Liver (tissue), 10 donors: ENCODE data around the gene EVI5. TPM values are rescaled to one million over a fixed set of nuclear protein-coding genes. Genes with fewer than 3 reads are reported as not detected.

ENCODE experiments used
- DNase-seq: peaks from one replicate; pipeline ENCODE4 v3.0.0-alpha.2; 2017; ENCODE audit warnings: low spot score
- H3K27ac ChIP-seq, 2 donors: one replicate each; pipeline ENCODE4 v1.7.0; 2013; ENCODE audit warnings: inconsistent platforms in 2 of 2, low read length in 2 of 2, control low read depth in 1 of 2, low read depth in 1 of 2, mild to moderate bottlenecking in 1 of 2
- H3K27me3 ChIP-seq, 4 donors: one replicate each; pipeline versions ENCODE4 v1.6.1 to v1.7.0; 2013; ENCODE audit warnings: low read length in 3 of 4, inconsistent platforms in 1 of 4, mild to moderate bottlenecking in 1 of 4, moderate library complexity in 1 of 4; ENCODE audit not compliant: control insufficient read depth in 4 of 4, insufficient read depth in 4 of 4
- H3K36me3 ChIP-seq, 4 donors: one replicate each; pipeline versions ENCODE4 v1.6.1 to v1.7.0; 2013; ENCODE audit warnings: low read length in 3 of 4, mild to moderate bottlenecking in 3 of 4, low read depth in 1 of 4, moderate library complexity in 1 of 4; ENCODE audit not compliant: control insufficient read depth in 4 of 4, insufficient read depth in 3 of 4
- H3K4me1 ChIP-seq, 4 donors: one replicate each; pipeline versions ENCODE4 v1.6.1 to v1.7.0; 2013; ENCODE audit warnings: low read length in 3 of 4, mild to moderate bottlenecking in 3 of 4, moderate library complexity in 1 of 4; ENCODE audit not compliant: control insufficient read depth in 4 of 4, insufficient read depth in 4 of 4
- H3K4me3 ChIP-seq, 3 donors: one replicate each; pipeline versions ENCODE4 v1.6.1 to v1.7.0; 2013; ENCODE audit warnings: low read length in 3 of 3, control low read depth in 1 of 3, low read depth in 1 of 3, mild to moderate bottlenecking in 1 of 3
- H3K9ac ChIP-seq, 2 donors: one replicate each; pipeline ENCODE4 v1.7.0; 2013; ENCODE audit warnings: low read length in 2 of 2, mild to moderate bottlenecking in 2 of 2, moderate library complexity in 2 of 2, control low read depth in 1 of 2, low read depth in 1 of 2
- H3K9me3 ChIP-seq, 4 donors: one replicate each; pipeline versions ENCODE4 v1.6.1 to v1.7.0; 2013; ENCODE audit warnings: low read length in 3 of 4; ENCODE audit not compliant: control insufficient read depth in 4 of 4
- ATF3 ChIP-seq: IDR thresholded peaks from 2 replicates; pipeline ENCODE4 v1.6.1; 2016; ENCODE audit warnings: antibody characterized with exemption
- EGR1 ChIP-seq, 2 donors: IDR thresholded peaks; 2 replicates each; pipeline ENCODE4 v1.6.1; 2016 to 2018; ENCODE audit warnings: antibody characterized with exemption in 2 of 2, low read depth in 2 of 2
- FOXA1 ChIP-seq: IDR thresholded peaks from 2 replicates; pipeline ENCODE4 v1.6.1; 2016; ENCODE audit warnings: antibody characterized with exemption
- FOXA2 ChIP-seq: IDR thresholded peaks from 2 replicates; pipeline ENCODE4 v1.6.1; 2016; ENCODE audit warnings: antibody characterized with exemption
- GABPA ChIP-seq, 2 donors: IDR thresholded peaks in 1 of 2; conservative IDR thresholded peaks in 1 of 2; 2 replicates each; pipeline ENCODE4 v1.6.1; 2016; ENCODE audit warnings: antibody characterized with exemption in 2 of 2, mild to moderate bottlenecking in 1 of 2, moderate library complexity in 1 of 2
- HNF4A ChIP-seq, 2 donors: conservative IDR thresholded peaks; 2 replicates each; pipeline ENCODE4 v1.6.1; 2016; ENCODE audit warnings: antibody characterized with exemption in 2 of 2, mild to moderate bottlenecking in 2 of 2
- HNF4G ChIP-seq: IDR thresholded peaks from 2 replicates; pipeline ENCODE4 v1.6.1; 2016; ENCODE audit warnings: antibody characterized with exemption
- JUND ChIP-seq, 2 donors: IDR thresholded peaks; 2 replicates each; pipeline ENCODE4 v1.6.1; 2016; ENCODE audit warnings: antibody characterized with exemption in 2 of 2
- NR2F2 ChIP-seq: IDR thresholded peaks from 2 replicates; pipeline ENCODE4 v1.6.1; 2016; ENCODE audit warnings: antibody characterized with exemption
- RAD21 ChIP-seq, 2 donors: IDR thresholded peaks; 2 replicates each; pipeline ENCODE4 v1.6.1; 2016; ENCODE audit warnings: antibody characterized with exemption in 2 of 2, mild to moderate bottlenecking in 2 of 2
- REST ChIP-seq: IDR thresholded peaks from 2 replicates; pipeline ENCODE4 v1.6.1; 2016; ENCODE audit warnings: antibody characterized with exemption, mild to moderate bottlenecking
- RXRA ChIP-seq, 2 donors: IDR thresholded peaks; 2 replicates each; pipeline ENCODE4 v1.6.1; 2017 to 2018; ENCODE audit warnings: antibody characterized with exemption in 2 of 2, mild to moderate bottlenecking in 1 of 2
- SP1 ChIP-seq: IDR thresholded peaks from 2 replicates; pipeline ENCODE4 v1.6.1; 2018; ENCODE audit warnings: antibody characterized with exemption, mild to moderate bottlenecking
- TAF1 ChIP-seq: conservative IDR thresholded peaks from 2 replicates; pipeline ENCODE4 v1.6.1; 2016; ENCODE audit warnings: antibody characterized with exemption, mild to moderate bottlenecking
- YY1 ChIP-seq: IDR thresholded peaks from 2 replicates; pipeline ENCODE4 v1.6.1; 2016; ENCODE audit warnings: antibody characterized with exemption, mild to moderate bottlenecking
- ZBTB33 ChIP-seq: IDR thresholded peaks from 2 replicates; pipeline ENCODE4 v1.6.1; 2016; ENCODE audit warnings: antibody characterized with exemption
- WGBS: extraction: QIAGEN DNeasy Blood & Tissue Kit; methylation state at CpG from one replicate; pipeline ENCODE4 v1.1.7; 2013; 5-methylcytosine and 5-hydroxymethylcytosine counted together
- polyA plus RNA-seq, 2 donors: library from polyadenylated mRNA; stranded (reverse) in 1 of 2; unstranded in 1 of 2; fragments of 200-250 nt in 1 of 2; fragments of >200 nt in 1 of 2; fragmentation: Nextera tagmentation in 1 of 2; extraction: Ambion mirVana in 1 of 2; gene quantifications; one replicate each; pipeline versions ENCODE4 v1.2.1 to v1.2.3, GENCODE V29; 2013 to 2015
- small RNA-seq: library from RNA; depleted of rRNA; stranded (forward); fragments of <200 nt; gene quantifications from one replicate; pipeline ENCODE3, GENCODE V24; 2014
- total RNA-seq, 2 donors: library from RNA; depleted of rRNA; stranded (reverse); fragments of >200 nt; gene quantifications; one replicate each; pipeline ENCODE4 v1.2.3, GENCODE V29; 2014
- TF ChIP-seq, protein P1 (sequence below): fragments of 150-350 bp; IDR thresholded peaks from 2 replicates; pipeline ENCODE4 v1.5.1; 2017; ENCODE audit warnings: improper control_type of control experiment, low read depth, low read length; ENCODE audit not compliant: missing input control
- TF ChIP-seq, protein P2 (sequence below): IDR thresholded peaks from 2 replicates; pipeline ENCODE4 v1.6.1; 2016; ENCODE audit warnings: antibody characterized with exemption
- donor health status: healthy.
- donor health status: healthy.
- donor health status: healthy.
- donor health status: healthy.
- donor health status: healthy.

EVI5 gene
- total and polyA plus RNA-seq, 4 donors, result 4.0 to 35.9 (median 19.1) TPM

DNA sequence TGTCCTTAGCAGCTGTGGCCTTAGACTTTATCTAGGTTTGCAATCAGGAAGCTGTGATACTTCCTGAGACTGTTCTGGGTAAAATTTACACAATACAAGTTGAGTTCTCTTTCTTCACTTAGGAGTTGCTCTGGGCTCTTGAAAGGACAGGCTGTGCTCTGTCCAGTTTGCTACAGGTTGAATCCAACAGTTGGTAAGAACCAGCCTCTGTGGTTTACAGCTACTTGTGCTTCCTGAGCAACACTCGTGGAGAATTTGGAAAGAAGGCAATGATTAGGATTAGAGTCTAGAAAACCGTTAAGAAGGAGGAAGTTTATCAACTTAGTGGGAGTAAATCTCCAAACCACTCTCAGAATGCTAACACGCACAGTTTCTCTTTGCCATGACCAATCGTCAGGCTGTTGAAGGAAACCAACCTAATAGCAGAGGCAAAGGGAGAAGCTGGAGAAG, 325.0 kb downstream of the EVI5 start:
- no peaks in the 10 kb centered on the region for H3K27me3 ChIP-seq
- no peaks in the 10 kb centered on the region for H3K9me3 ChIP-seq
- H3K27ac ChIP-seq, result peak overlapping the region in 1 of 2 donors; percentile 18
- WGBS, result 64% methylated on average over 4 of the region's 4 CpGs
- no peaks in the 10 kb centered on the region for H3K36me3 ChIP-seq
- DNase-seq, result no peak
- TF ChIP-seq, protein P1, sequence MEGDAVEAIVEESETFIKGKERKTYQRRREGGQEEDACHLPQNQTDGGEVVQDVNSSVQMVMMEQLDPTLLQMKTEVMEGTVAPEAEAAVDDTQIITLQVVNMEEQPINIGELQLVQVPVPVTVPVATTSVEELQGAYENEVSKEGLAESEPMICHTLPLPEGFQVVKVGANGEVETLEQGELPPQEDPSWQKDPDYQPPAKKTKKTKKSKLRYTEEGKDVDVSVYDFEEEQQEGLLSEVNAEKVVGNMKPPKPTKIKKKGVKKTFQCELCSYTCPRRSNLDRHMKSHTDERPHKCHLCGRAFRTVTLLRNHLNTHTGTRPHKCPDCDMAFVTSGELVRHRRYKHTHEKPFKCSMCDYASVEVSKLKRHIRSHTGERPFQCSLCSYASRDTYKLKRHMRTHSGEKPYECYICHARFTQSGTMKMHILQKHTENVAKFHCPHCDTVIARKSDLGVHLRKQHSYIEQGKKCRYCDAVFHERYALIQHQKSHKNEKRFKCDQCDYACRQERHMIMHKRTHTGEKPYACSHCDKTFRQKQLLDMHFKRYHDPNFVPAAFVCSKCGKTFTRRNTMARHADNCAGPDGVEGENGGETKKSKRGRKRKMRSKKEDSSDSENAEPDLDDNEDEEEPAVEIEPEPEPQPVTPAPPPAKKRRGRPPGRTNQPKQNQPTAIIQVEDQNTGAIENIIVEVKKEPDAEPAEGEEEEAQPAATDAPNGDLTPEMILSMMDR, result no peak
- no peak for TF ChIP-seq SP1
- no peak for TF ChIP-seq REST
- TF ChIP-seq FOXA2, result no peak
- no peak for TF ChIP-seq HNF4A (conservative IDR thresholded peaks at IDR 0.05)
- TF ChIP-seq RAD21 (IDR thresholded peaks at IDR 0.05), result no peak
- no peak for TF ChIP-seq RXRA (IDR thresholded peaks at IDR 0.05)
- no peak for TF ChIP-seq FOXA1
- no peak for TF ChIP-seq ZBTB33
- no peak for TF ChIP-seq EGR1 (IDR thresholded peaks at IDR 0.05; ENCODE audit: low read depth in 2 of 2)
- no peak for TF ChIP-seq YY1
- TF ChIP-seq, protein P2, sequence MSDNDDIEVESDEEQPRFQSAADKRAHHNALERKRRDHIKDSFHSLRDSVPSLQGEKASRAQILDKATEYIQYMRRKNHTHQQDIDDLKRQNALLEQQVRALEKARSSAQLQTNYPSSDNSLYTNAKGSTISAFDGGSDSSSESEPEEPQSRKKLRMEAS, result no peak
- TF ChIP-seq GABPA (IDR thresholded peaks at IDR 0.05 in 1 of 2, conservative IDR thresholded peaks at IDR 0.05 in 1 of 2), result no peak
- no peak for TF ChIP-seq TAF1
- TF ChIP-seq NR2F2, result no peak
- TF ChIP-seq ATF3, result no peak
- TF ChIP-seq HNF4G, result no peak
- no peak for TF ChIP-seq JUND (IDR thresholded peaks at IDR 0.05)
- no peak overlapping the region for H3K4me3 ChIP-seq
- H3K4me1 ChIP-seq, result no peaks in the 10 kb centered on the region
- no peak overlapping the region for H3K9ac ChIP-seq

Small RNA genes within 50 kb of the gene (small RNA-seq; reads per million reads assigned to genes)
- gene AC104332.2 (not detected), gene RNU4-59P (not detected)

Other genes starting within 250 kb of the EVI5 start
- 100 to 1,000 TPM; 336 to 765 TPM for gene RPL5, start 46.9 kb upstream of the EVI5 start, total RNA-seq
- 100 to 1,000 TPM; 359 to 442 TPM for gene RPL5, start 46.9 kb upstream of the EVI5 start, polyA plus RNA-seq
- 10 to 100 TPM in 1 of 2 donors, 1 to 10 TPM in 1; 7.9 to 11.6 TPM for gene DIPK1A, start 176.4 kb upstream of the EVI5 start, total RNA-seq
- gene DIPK1A, start 176.4 kb upstream of the EVI5 start, polyA plus RNA-seq, result 10 to 100 TPM in 1 of 2 donors, 1 to 10 TPM in 1; 9.9 to 10.4 TPM